GM03348 (cell line): ENCODE data around the gene TNFRSF12A.

ENCODE experiments used
- DNase-seq: peaks from one replicate; pipeline ENCODE4 v3.0.0; 2012; ENCODE audit warnings: low spot score

TNFRSF12A gene

GRCh38 chr16:3012828-3013420 is 7.2 kb upstream of the TNFRSF12A start, which contains the start of gene CLDN9:
CLDN9 (plus strand) TSS chr16:3012923; CDS start chr16:3013363, 440 bp downstream.
- DNase-seq: no peak

GRCh38 chr16:3013491-3013951 is 6.6 kb upstream of the TNFRSF12A start:
- DNase-seq: no peak

GRCh38 chr16:3013998-3014690 is 6.0 kb upstream of the TNFRSF12A start:
- no peak for DNase-seq

GRCh38 chr16:3014971-3015370 is 5.2 kb upstream of the TNFRSF12A start:
- DNase-seq: no peak

GRCh38 chr16:3015865-3016521 is 4.2 kb upstream of the TNFRSF12A start:
- no peak for DNase-seq

GRCh38 chr16:3017344-3017743 is 2.8 kb upstream of the TNFRSF12A start:
- DNase-seq: no peak

GRCh38 chr16:3017794-3018506 is 2.2 kb upstream of the TNFRSF12A start, which contains the start of gene CLDN6:
CLDN6 (minus strand) TSS chr16:3018183; CDS start chr16:3016021, 2,162 bp downstream.
- no peak for DNase-seq

GRCh38 chr16:3019594-3020246 is 448 bp upstream of the TNFRSF12A start:
- DNase-seq: no peak

- peak; percentile 96 for DNase-seq
Measured at GRCh38 chr16:3020604-3021448, 658 bp downstream of the TNFRSF12A start.

- DNase-seq: peak; percentile 91
Measured at GRCh38 chr16:3021449-3022207, 1.5 kb downstream of the TNFRSF12A start.

- peak; percentile 94 for DNase-seq
Measured at GRCh38 chr16:3022208-3022683, 2.1 kb downstream of the TNFRSF12A start.

GRCh38 chr16:3022684-3023414 is 2.7 kb downstream of the TNFRSF12A start:
- DNase-seq: peak; percentile 52

- peak; percentile 78 for DNase-seq
Measured at GRCh38 chr16:3023415-3023668, 3.2 kb downstream of the TNFRSF12A start.

GRCh38 chr16:3023669-3024478 is 3.7 kb downstream of the TNFRSF12A start, which contains the start of the genes HCFC1R1 and THOC6:
HCFC1R1 (minus strand) TSS chr16:3023942; CDS start chr16:3023941, 1 bp downstream.
THOC6 (plus strand) TSS chr16:3024035; CDS start chr16:3024327, 292 bp downstream.
- DNase-seq: peak; percentile 92

- no peak for DNase-seq
Measured at GRCh38 chr16:3025032-3026002, 5.1 kb downstream of the TNFRSF12A start.

GRCh38 chr16:3026003-3026378 is 5.8 kb downstream of the TNFRSF12A start:
- no peak for DNase-seq
